ENCODE results near the gene VPS45. TPM values are rescaled to one million over a fixed set of nuclear protein-coding genes. Genes with fewer than 3 reads are reported as not detected.

Gene VPS45
- total RNA-seq, 6 donors from 2014 or later: 16.3 to 50.3 (median 30.8) TPM

DNA sequence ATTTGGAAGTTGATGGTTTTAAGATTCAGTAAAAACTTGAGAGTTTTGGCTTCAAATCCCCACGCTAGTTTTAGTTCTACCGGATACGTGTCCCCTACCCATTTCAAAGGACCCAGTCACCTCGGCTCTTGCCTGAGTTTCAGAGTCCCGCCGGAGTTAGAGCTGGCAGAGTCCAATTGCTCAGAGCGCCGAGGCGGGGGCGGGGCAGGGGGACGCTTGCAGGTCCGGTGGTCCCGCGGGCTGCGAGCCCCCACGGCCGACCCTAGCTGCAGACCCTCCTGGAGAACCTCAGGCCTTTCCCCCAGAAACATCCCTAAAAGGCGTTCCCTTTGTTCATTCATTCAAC is 765 bp upstream of the VPS45 start:
- H3K27me3 ChIP-seq: no peaks in the 10 kb centered on the region
- H3K27ac ChIP-seq: peak overlapping the region; percentile 86 to 94 (median 94)
- H3K4me1 ChIP-seq: peaks cover 11 to 20% (median 16%) of the 10 kb centered on the region in 4 donors
- peak overlapping the region; percentile 68 to 86 (median 74) for H3K4me3 ChIP-seq
- peaks cover 0 to 10% (median 0%) of the 10 kb centered on the region in 4 donors for H3K36me3 ChIP-seq
- no peaks in the 10 kb centered on the region for H3K9me3 ChIP-seq
- ATAC-seq (ENCODE audit: low FRiP score in 2 of 2) (peak; percentile 12 to 46), DNase-seq (peak; percentile 59 to 90)
- 0 to 1% methylated on average over 18 of the region's 18 CpGs for WGBS, 2 donors
- TF ChIP-seq, protein P1, sequence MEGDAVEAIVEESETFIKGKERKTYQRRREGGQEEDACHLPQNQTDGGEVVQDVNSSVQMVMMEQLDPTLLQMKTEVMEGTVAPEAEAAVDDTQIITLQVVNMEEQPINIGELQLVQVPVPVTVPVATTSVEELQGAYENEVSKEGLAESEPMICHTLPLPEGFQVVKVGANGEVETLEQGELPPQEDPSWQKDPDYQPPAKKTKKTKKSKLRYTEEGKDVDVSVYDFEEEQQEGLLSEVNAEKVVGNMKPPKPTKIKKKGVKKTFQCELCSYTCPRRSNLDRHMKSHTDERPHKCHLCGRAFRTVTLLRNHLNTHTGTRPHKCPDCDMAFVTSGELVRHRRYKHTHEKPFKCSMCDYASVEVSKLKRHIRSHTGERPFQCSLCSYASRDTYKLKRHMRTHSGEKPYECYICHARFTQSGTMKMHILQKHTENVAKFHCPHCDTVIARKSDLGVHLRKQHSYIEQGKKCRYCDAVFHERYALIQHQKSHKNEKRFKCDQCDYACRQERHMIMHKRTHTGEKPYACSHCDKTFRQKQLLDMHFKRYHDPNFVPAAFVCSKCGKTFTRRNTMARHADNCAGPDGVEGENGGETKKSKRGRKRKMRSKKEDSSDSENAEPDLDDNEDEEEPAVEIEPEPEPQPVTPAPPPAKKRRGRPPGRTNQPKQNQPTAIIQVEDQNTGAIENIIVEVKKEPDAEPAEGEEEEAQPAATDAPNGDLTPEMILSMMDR (IDR thresholded peaks at IDR 0.05): no peak
- TF ChIP-seq POLR2A (IDR thresholded peaks at IDR 0.05) (no peak), POLR2AphosphoS5 (IDR thresholded peaks at IDR 0.05) (no peak), EP300 (IDR thresholded peaks at IDR 0.05) (no peak)

DNA sequence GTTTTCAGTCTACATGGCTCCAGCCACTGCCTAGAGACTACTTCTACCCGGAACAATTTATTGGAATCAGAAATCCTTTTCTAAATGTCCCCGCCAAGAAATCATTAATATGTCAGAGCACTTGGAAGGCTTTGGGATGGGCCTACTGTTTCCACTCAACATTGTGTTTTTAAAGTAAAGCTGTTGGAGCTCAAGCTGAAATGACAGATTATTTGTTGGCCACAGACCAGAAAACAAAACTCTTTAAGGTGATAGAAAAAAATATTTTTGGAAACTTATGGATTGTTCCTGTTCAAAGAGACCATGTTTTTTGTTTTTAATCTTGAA is 496 bp downstream of the VPS45 start:
- peak overlapping the region; percentile 86 to 94 (median 94) for H3K27ac ChIP-seq
- ATAC-seq (ENCODE audit: low FRiP score in 2 of 2): no peak
- WGBS, 2 donors: 6 to 10% methylated on average over 2 of the region's 2 CpGs

DNA sequence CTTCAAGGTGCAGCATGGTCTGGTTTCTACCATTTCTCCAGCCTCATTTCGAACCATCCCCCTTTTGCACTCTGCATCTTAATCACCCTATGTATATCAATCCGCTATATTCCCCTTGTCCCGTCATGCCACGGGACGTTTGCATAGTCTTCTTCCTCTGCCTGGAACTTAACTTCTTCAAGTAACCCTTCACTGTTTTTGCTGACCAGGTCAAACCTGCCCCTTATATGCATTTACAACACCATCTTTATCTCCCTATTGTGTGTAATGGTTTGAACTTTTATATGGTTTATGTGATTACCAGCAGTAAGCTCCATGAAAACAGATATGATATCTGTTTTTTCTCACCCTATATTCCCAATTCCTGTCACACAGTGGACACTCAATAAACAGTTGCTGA is 2.3 kb downstream of the VPS45 start:
- H3K27me3 ChIP-seq: no peaks in the 10 kb centered on the region
- H3K36me3 ChIP-seq: peaks cover 0 to 31% (median 3%) of the 10 kb centered on the region in 4 donors
- WGBS, 2 donors: 84 to 94% methylated on average over 5 of the region's 5 CpGs
- TF ChIP-seq POLR2A (IDR thresholded peaks at IDR 0.05): no peak
- TF ChIP-seq POLR2AphosphoS5 (IDR thresholded peaks at IDR 0.05): no peak
- TF ChIP-seq EP300 (IDR thresholded peaks at IDR 0.05): no peak
- TF ChIP-seq, protein P1 (IDR thresholded peaks at IDR 0.05): no peak
- H3K27ac ChIP-seq: no peak overlapping the region
- no peak overlapping the region for H3K4me3 ChIP-seq
- DNase-seq (no peak), ATAC-seq (ENCODE audit: low FRiP score in 2 of 2) (no peak)
- H3K9me3 ChIP-seq: no peaks in the 10 kb centered on the region
- H3K4me1 ChIP-seq: peaks cover 11 to 20% (median 16%) of the 10 kb centered on the region in 4 donors

More for the DNA sequence above, 496 bp downstream of the VPS45 start:
- Histone ChIP-seq H3K4me1 (peaks cover 11 to 20% (median 16%) of the 10 kb centered on the region in 4 donors), H3K36me3 (peaks cover 0 to 22% (median 0%) of the 10 kb centered on the region in 4 donors), H3K4me3 (peak overlapping the region; percentile 68 to 86 (median 74)), H3K9me3 (no peaks in the 10 kb centered on the region), H3K27me3 (no peaks in the 10 kb centered on the region)
- DNase-seq: no peak
- TF ChIP-seq POLR2A (IDR thresholded peaks at IDR 0.05): no peak
- TF ChIP-seq, protein P1 (IDR thresholded peaks at IDR 0.05): no peak
- no peak for TF ChIP-seq EP300 (IDR thresholded peaks at IDR 0.05)
- TF ChIP-seq POLR2AphosphoS5 (IDR thresholded peaks at IDR 0.05): no peak

- no peak overlapping the region for H3K4me3 ChIP-seq
- peaks cover 6 to 10% (median 8%) of the 10 kb centered on the region in 4 donors for H3K4me1 ChIP-seq
- 67 to 68% methylated on average over 3 of the region's 3 CpGs for WGBS, 2 donors
- H3K27me3 ChIP-seq: no peaks in the 10 kb centered on the region
- no peaks in the 10 kb centered on the region for H3K9me3 ChIP-seq
- DNase-seq (no peak), ATAC-seq (ENCODE audit: low FRiP score in 2 of 2) (no peak)
- H3K27ac ChIP-seq: no peak overlapping the region
- H3K36me3 ChIP-seq: peaks cover 0 to 56% (median 7%) of the 10 kb centered on the region in 4 donors
- TF ChIP-seq POLR2AphosphoS5 (IDR thresholded peaks at IDR 0.05): no peak
- no peak for TF ChIP-seq EP300 (IDR thresholded peaks at IDR 0.05)
- TF ChIP-seq, protein P1 (IDR thresholded peaks at IDR 0.05): peak in 5 of 6 experiments; percentile 9 to 39 (median 36)
Observed at GRCh38 chr1:150072959-150073358, 5.4 kb downstream of the VPS45 start.

GRCh38 chr1:150073516-150073915 is 5.9 kb downstream of the VPS45 start:
- no peak for TF ChIP-seq EP300 (IDR thresholded peaks at IDR 0.05)
- TF ChIP-seq, protein P1 (IDR thresholded peaks at IDR 0.05): no peak
- no peak for DNase-seq
- Histone ChIP-seq H3K9me3 (no peaks in the 10 kb centered on the region), H3K27ac (no peak overlapping the region), H3K27me3 (no peaks in the 10 kb centered on the region), H3K4me1 (peaks cover 1 to 6% (median 4%) of the 10 kb centered on the region in 4 donors), H3K36me3 (peaks cover 0 to 61% (median 12%) of the 10 kb centered on the region in 4 donors), H3K4me3 (no peak overlapping the region)
- no peak for ATAC-seq (ENCODE audit: low FRiP score in 2 of 2)
- WGBS, 2 donors: 92 to 100% methylated on average over 2 of the region's 2 CpGs
